GM18505 (cell line): Measurements from ENCODE around the gene HLA-DPB1.
A peak's percentile ranks its signal among the peaks of the same experiment; 100 is the strongest.

ENCODE experiments used
- ATAC-seq: cut with Tn5 transposase; IDR thresholded peaks from one replicate; pipeline ENCODE4 v1.9.1; 2021; ENCODE audit not compliant: unreplicated experiment
- POLR2A ChIP-seq: IDR thresholded peaks from 4 replicates; pipeline ENCODE4 v1.6.1; 2011; ENCODE audit warnings: borderline replicate concordance; ENCODE audit not compliant: insufficient read depth, insufficient read length; ENCODE audit errors: extremely low read depth

The HLA-DPB1 gene

GRCh38 chr6:33075568-33076405 is at the start of gene HLA-DPB1:
HLA-DPB1 (plus strand) TSS chr6:33075990; CDS start chr6:33076042, 52 bp downstream.
- ATAC-seq: peak; percentile 57
- peak; percentile 90 for TF ChIP-seq POLR2A

- TF ChIP-seq POLR2A: peak; percentile 34
- no peak for ATAC-seq
Observed at GRCh38 chr6:33028220-33028849, 47.5 kb upstream of the HLA-DPB1 start.

- ATAC-seq: peak; percentile 65
- peak; percentile 82 for TF ChIP-seq POLR2A
Observed at GRCh38 chr6:33029328-33030184, 46.2 kb upstream of the HLA-DPB1 start.

GRCh38 chr6:33030245-33030644 is 45.5 kb upstream of the HLA-DPB1 start:
- TF ChIP-seq POLR2A: no peak
- no peak for ATAC-seq

GRCh38 chr6:33034554-33034953 is 41.2 kb upstream of the HLA-DPB1 start:
- TF ChIP-seq POLR2A: no peak
- no peak for ATAC-seq

GRCh38 chr6:33036535-33036934 is 39.3 kb upstream of the HLA-DPB1 start:
- no peak for ATAC-seq
- no peak for TF ChIP-seq POLR2A

GRCh38 chr6:33040157-33040556 is 35.6 kb upstream of the HLA-DPB1 start:
- no peak for TF ChIP-seq POLR2A
- ATAC-seq: no peak

- ATAC-seq: no peak
- TF ChIP-seq POLR2A: no peak
Observed at GRCh38 chr6:33049323-33050013, 26.3 kb upstream of the HLA-DPB1 start.

- no peak for TF ChIP-seq POLR2A
- no peak for ATAC-seq
Observed at GRCh38 chr6:33050014-33050810, 25.6 kb upstream of the HLA-DPB1 start.

GRCh38 chr6:33052627-33053026 is 23.2 kb upstream of the HLA-DPB1 start:
- no peak for ATAC-seq
- no peak for TF ChIP-seq POLR2A

- TF ChIP-seq POLR2A: no peak
- ATAC-seq: no peak
Observed at GRCh38 chr6:33053230-33053629, 22.6 kb upstream of the HLA-DPB1 start.
